Immature natural killer cell (primary cell): ENCODE measurements around the gene PKN1. TPM values are rescaled to one million over a fixed set of nuclear protein-coding genes. Genes with fewer than 3 reads are reported as not detected.
A peak's percentile ranks its signal among the peaks of the same experiment; 100 is the strongest.

Experiments used
- DNase-seq, 3 donors: peaks; one replicate each; pipeline ENCODE4 v3.0.0; 2022; ENCODE audit warnings: mixed read lengths in 1 of 3
- H3K27ac Mint-ChIP-seq, 6 donors: one replicate each; pipeline ENCODE4 v1.8.0; 2020; ENCODE audit warnings: mixed read lengths in 6 of 6, mild to moderate bottlenecking in 5 of 6, inconsistent platforms in 4 of 6, moderate library complexity in 3 of 6
- H3K27me3 Mint-ChIP-seq, 3 donors: one replicate each; pipeline ENCODE4 v1.8.0; 2020 to 2021; ENCODE audit warnings: low read depth in 3 of 3, mild to moderate bottlenecking in 3 of 3, mixed read lengths in 3 of 3, moderate library complexity in 3 of 3, inconsistent platforms in 1 of 3
- H3K36me3 Mint-ChIP-seq, 3 donors: one replicate each; pipeline ENCODE4 v1.8.0; 2020; ENCODE audit warnings: mixed read lengths in 3 of 3, inconsistent platforms in 2 of 3, mild to moderate bottlenecking in 2 of 3
- H3K4me1 Mint-ChIP-seq, 2 donors: one replicate each; pipeline ENCODE4 v1.8.0; 2020; ENCODE audit warnings: inconsistent platforms in 2 of 2, mild to moderate bottlenecking in 2 of 2, mixed read lengths in 2 of 2, moderate library complexity in 1 of 2
- H3K4me3 Mint-ChIP-seq, 5 donors: one replicate each; pipeline ENCODE4 v1.8.0; 2020; ENCODE audit warnings: mild to moderate bottlenecking in 5 of 5, mixed read lengths in 5 of 5, inconsistent platforms in 3 of 5, moderate library complexity in 3 of 5
- H3K9me3 Mint-ChIP-seq, 6 donors: one replicate each; pipeline ENCODE4 v1.8.0; 2020; ENCODE audit warnings: mild to moderate bottlenecking in 6 of 6, mixed read lengths in 6 of 6, inconsistent platforms in 4 of 6, moderate library complexity in 3 of 6
- polyA plus RNA-seq, 3 donors: library from polyadenylated mRNA; unstranded; fragments of 300-500 nt; fragmentation: Illumina TruSeq; gene quantifications; one replicate each; pipeline ENCODE4 v1.2.3, GENCODE V29; 2021

Gene PKN1
- polyA plus RNA-seq, 3 donors from 2014 or later, result 74.3 to 94.6 (median 84.7) TPM

GRCh38 chr19:14410091-14411051, 22.7 kb upstream of the PKN1 start:
- peaks cover 7 to 44% (median 14%) of the 10 kb centered on the region in 3 donors for H3K36me3 Mint-ChIP-seq
- peaks cover 50 to 58% of the 10 kb centered on the region in 2 donors for H3K4me1 Mint-ChIP-seq
- H3K27me3 Mint-ChIP-seq, result peaks cover 74 to 78% (median 76%) of the 10 kb centered on the region in 3 donors
- peak overlapping the region; percentile 90 to 97 (median 90) for H3K27ac Mint-ChIP-seq
- H3K4me3 Mint-ChIP-seq, result peak overlapping the region; percentile 48 to 79 (median 63)
- H3K9me3 Mint-ChIP-seq, result no peaks in the 10 kb centered on the region
- peak; percentile 60 to 80 (median 64) for DNase-seq

DNA sequence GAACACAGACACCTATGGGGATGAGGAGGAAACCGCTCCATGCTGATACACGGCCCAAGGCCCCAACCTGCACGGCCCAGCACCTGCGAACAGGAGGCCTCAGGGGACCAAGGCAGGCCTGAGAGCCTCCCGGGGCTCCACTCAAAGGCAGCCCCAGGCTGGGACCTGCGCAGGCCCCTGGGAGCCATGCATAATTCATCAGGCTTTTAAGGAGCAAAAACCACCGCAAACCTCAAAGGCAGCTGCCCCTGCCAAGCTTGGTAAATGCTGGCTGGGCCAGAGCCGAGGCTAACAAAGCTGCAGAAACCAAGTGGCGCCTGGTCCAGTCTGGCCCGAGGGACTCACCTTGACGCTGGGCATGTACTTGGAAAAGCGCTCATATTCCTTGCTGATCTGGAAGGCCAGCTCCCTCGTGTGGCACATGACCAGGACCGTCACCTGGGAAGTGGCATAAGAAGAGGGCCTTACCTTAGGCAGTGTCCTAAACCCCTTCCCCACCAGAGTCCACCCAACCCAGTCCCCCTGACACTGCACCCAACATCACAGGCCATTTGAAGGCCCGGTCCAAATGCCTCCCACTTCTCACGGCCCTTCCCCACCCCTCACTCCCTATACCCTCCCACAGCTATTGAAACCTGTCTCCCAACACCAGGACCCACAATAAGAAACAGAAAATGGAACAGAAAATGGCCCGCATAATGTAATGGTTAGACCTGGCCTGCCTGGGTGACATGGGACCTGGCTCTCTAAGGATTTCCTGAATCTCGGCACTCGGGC, 21.8 kb upstream of the PKN1 start:
- H3K4me1 Mint-ChIP-seq, result peaks cover 60 to 62% of the 10 kb centered on the region in 2 donors
- H3K27ac Mint-ChIP-seq, result peak overlapping the region; percentile 80 to 97 (median 86)
- H3K4me3 Mint-ChIP-seq, result peak overlapping the region in 1 of 5 donors; percentile 47
- peaks cover 72 to 77% (median 76%) of the 10 kb centered on the region in 3 donors for H3K27me3 Mint-ChIP-seq
- H3K9me3 Mint-ChIP-seq, result no peaks in the 10 kb centered on the region
- peaks cover 7 to 37% (median 14%) of the 10 kb centered on the region in 3 donors for H3K36me3 Mint-ChIP-seq
- peak in 1 of 3 donors; percentile 16 for DNase-seq

DNA sequence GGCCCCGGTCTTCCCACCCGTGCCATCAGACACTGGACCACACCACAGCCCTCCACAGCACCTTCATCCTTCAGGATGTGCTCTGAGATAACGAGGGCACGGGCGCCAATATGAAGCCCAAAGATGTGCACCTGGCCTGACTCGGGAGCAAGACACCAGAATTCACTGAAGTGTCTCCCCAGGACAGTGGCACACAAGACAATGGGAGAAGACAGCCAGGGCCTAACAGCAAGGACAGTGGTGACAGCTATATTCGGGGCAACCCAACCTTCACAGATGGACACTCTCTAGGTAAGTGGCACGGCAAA, 21.2 kb upstream of the PKN1 start:
- peaks cover 63 to 66% of the 10 kb centered on the region in 2 donors for H3K4me1 Mint-ChIP-seq
- peaks cover 4 to 32% (median 14%) of the 10 kb centered on the region in 3 donors for H3K36me3 Mint-ChIP-seq
- H3K27ac Mint-ChIP-seq, result peak overlapping the region; percentile 62 to 92 (median 81)
- peak in 1 of 3 donors; percentile 10 for DNase-seq
- no peaks in the 10 kb centered on the region for H3K9me3 Mint-ChIP-seq
- H3K4me3 Mint-ChIP-seq, result peak overlapping the region in 1 of 5 donors; percentile 18
- peaks cover 67 to 77% (median 73%) of the 10 kb centered on the region in 3 donors for H3K27me3 Mint-ChIP-seq

- H3K9me3 Mint-ChIP-seq, result no peaks in the 10 kb centered on the region
- H3K4me3 Mint-ChIP-seq, result no peak overlapping the region
- peaks cover 4 to 29% (median 14%) of the 10 kb centered on the region in 3 donors for H3K36me3 Mint-ChIP-seq
- peak; percentile 12 to 21 (median 21) for DNase-seq
- peaks cover 64 to 79% (median 76%) of the 10 kb centered on the region in 3 donors for H3K27me3 Mint-ChIP-seq
- H3K27ac Mint-ChIP-seq, result peak overlapping the region; percentile 17 to 92 (median 84)
- H3K4me1 Mint-ChIP-seq, result peaks cover 68 to 71% of the 10 kb centered on the region in 2 donors
These were observed 20.6 kb upstream of the PKN1 start for GRCh38 chr19:14412324-14412995.

DNA sequence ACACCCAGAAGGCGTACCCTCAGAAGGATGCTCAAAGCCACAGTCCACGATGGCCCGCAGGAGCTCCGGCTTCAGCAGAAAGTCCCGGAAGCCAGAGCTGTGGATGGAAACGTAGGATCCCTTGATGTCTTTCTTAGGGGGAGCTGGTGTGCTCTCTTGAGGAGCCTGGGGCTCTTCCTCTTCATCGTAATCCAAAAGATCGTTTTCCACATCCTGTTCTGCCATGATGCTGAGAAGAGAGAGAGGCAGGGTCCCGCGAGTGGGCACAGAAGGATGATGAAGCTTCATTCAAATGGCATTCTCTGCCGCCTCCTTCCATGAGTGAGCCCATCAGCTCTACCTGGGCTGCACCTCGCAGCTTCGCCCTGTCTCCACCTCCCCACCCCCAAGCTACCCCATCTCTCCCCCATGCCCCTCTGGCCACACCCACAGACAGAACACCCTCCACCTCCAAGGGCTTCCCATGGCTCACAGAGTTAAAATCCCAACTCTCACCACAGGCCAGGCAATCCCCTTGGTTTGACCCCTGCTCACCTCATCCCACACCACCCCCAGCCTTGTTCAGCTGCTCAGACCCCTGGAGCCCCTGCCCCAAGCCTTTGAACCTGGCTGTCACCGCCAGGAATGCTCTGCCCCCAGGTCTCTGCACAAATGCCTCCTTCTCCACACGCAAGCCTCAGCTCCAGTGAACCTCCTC, 20.0 kb upstream of the PKN1 start:
- DNase-seq, result peak in 2 of 3 donors; percentile 6 to 11
- peak overlapping the region in 2 of 5 donors; percentile 1 to 30 for H3K4me3 Mint-ChIP-seq
- H3K4me1 Mint-ChIP-seq, result peaks cover 72 to 78% of the 10 kb centered on the region in 2 donors
- H3K36me3 Mint-ChIP-seq, result peaks cover 4 to 25% (median 14%) of the 10 kb centered on the region in 3 donors
- peaks cover 63 to 79% (median 73%) of the 10 kb centered on the region in 3 donors for H3K27me3 Mint-ChIP-seq
- no peaks in the 10 kb centered on the region for H3K9me3 Mint-ChIP-seq
- peak overlapping the region; percentile 64 to 89 (median 84) for H3K27ac Mint-ChIP-seq

- H3K27ac Mint-ChIP-seq, result peak overlapping the region in 5 of 6 donors; percentile 75 to 89 (median 81)
- peaks cover 62 to 79% (median 73%) of the 10 kb centered on the region in 3 donors for H3K27me3 Mint-ChIP-seq
- H3K9me3 Mint-ChIP-seq, result no peaks in the 10 kb centered on the region
- peaks cover 4 to 19% (median 11%) of the 10 kb centered on the region in 3 donors for H3K36me3 Mint-ChIP-seq
- peak in 1 of 3 donors; percentile 4 for DNase-seq
- peaks cover 72 to 80% of the 10 kb centered on the region in 2 donors for H3K4me1 Mint-ChIP-seq
- H3K4me3 Mint-ChIP-seq, result peak overlapping the region in 2 of 5 donors; percentile 1 to 35
These were observed 19.4 kb upstream of the PKN1 start for GRCh38 chr19:14413693-14414181.

GRCh38 chr19:14414926-14415690, 18.0 kb upstream of the PKN1 start:
- peaks cover 73 to 78% of the 10 kb centered on the region in 2 donors for H3K4me1 Mint-ChIP-seq

GRCh38 chr19:14416817-14417231, 16.3 kb upstream of the PKN1 start:
- Mint-ChIP-seq H3K27ac (peak overlapping the region; percentile 90 to 99 (median 98)), H3K27me3 (peaks cover 41 to 54% (median 50%) of the 10 kb centered on the region in 3 donors), H3K4me1 (peaks cover 64 to 66% of the 10 kb centered on the region in 2 donors), H3K36me3 (peaks cover 0 to 7% (median 3%) of the 10 kb centered on the region in 3 donors), H3K4me3 (peak overlapping the region; percentile 53 to 96 (median 94)), H3K9me3 (no peaks in the 10 kb centered on the region)
- peak in 1 of 3 donors; percentile 5 for DNase-seq

More at GRCh38 chr19:14414926-14415690, 18.0 kb upstream of the PKN1 start:
- peak overlapping the region; percentile 83 to 99 (median 97) for H3K27ac Mint-ChIP-seq
- no peaks in the 10 kb centered on the region for H3K9me3 Mint-ChIP-seq
- DNase-seq, result peak; percentile 30 to 42 (median 36)
- H3K36me3 Mint-ChIP-seq, result peaks cover 2 to 11% (median 6%) of the 10 kb centered on the region in 3 donors
- H3K4me3 Mint-ChIP-seq, result peak overlapping the region in 4 of 5 donors; percentile 9 to 94 (median 26)
- peaks cover 57 to 70% (median 67%) of the 10 kb centered on the region in 3 donors for H3K27me3 Mint-ChIP-seq

- no peak for DNase-seq
- peaks cover 51 to 52% of the 10 kb centered on the region in 2 donors for H3K4me1 Mint-ChIP-seq
- H3K4me3 Mint-ChIP-seq, result peak overlapping the region; percentile 92 to 99 (median 95)
These were observed 14.3 kb upstream of the PKN1 start for GRCh38 chr19:14418856-14419105.

DNA sequence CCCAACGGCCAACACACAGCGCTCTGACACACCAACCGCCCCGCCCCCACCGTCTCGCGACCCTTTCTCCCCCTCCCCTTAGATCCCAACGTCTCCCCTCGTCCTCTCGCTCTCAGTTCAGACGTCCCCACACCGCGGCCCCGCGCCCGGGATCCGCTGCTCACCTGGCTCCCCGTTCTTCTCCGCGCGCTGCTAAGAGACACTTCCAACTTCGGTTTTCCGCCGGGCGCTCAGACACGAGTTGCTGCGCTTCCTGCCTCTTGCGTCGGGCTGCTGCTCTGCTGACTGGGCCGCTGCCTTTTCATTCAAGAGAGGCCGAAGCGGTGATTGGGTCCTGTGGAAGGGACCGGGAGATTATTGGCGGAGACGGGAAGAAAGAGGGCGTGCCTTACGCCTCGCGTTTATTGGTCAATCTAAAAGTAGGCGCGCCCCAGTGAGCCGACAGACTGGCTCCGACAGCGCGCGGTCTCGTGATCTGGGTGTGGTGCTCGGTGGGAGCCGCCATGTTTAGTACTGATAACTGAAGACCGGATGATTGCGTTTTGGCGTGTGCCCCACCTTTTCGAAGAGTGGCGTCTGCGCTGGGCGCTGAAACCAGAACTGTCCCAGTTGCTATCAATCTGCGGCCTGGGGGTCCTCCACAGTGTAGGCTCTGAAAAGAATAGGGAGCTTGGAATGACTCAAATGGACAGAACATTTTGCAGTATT, 13.8 kb upstream of the PKN1 start, which contains the start of gene DDX39A:
TSS of gene DDX39A (minus strand) at position 236 of the 708 bp plus-strand sequence. CDS start 6,121 bp downstream, outside the sequence.
- Mint-ChIP-seq H3K4me3 (peak within 1 kb of the TSS; percentile 92 to 99 (median 95)), H3K9me3 (no peaks in the 10 kb centered on the region), H3K27me3 (peaks cover 29 to 36% (median 33%) of the 10 kb centered on the region in 3 donors), H3K36me3 (peaks cover 0 to 4% (median 0%) of the 10 kb centered on the region in 3 donors), H3K4me1 (peaks cover 47 to 49% of the 10 kb centered on the region in 2 donors), H3K27ac (peak within 1 kb of the TSS; percentile 94 to 99 (median 98))
- peak; percentile 98 to 99 (median 98) for DNase-seq

More at GRCh38 chr19:14418856-14419105, 14.3 kb upstream of the PKN1 start:
- Mint-ChIP-seq H3K27me3 (peaks cover 32 to 36% (median 35%) of the 10 kb centered on the region in 3 donors), H3K36me3 (peaks cover 0 to 4% (median 0%) of the 10 kb centered on the region in 3 donors), H3K27ac (peak overlapping the region; percentile 94 to 99 (median 98)), H3K9me3 (no peaks in the 10 kb centered on the region)

DNA sequence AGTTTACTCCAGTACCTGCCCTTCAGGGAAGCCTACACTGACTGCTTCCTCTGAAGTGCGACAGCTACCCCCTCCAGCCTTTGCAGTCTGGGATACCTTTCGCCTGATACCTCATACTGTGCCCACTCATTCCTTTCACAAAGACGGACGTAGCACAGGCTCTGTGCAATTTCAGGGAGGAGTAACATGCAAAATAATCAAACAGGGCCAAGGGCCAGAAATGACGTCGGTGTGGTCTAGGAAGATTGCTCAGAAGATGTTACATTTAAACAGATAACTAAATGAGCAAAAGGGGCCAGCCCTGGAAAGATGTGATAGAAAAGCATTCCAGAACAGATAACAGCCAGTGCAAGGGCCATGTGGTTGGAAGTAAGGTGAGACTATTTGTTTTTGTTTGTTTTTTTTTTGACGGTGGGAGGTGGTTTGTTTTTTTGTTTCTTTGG, 7.4 kb upstream of the PKN1 start:
- Mint-ChIP-seq H3K4me3 (no peak overlapping the region), H3K4me1 (peaks cover 0 to 3% of the 10 kb centered on the region in 2 donors), H3K27ac (no peak overlapping the region), H3K9me3 (peaks cover 0 to 2% (median 0%) of the 10 kb centered on the region in 6 donors), H3K27me3 (peaks cover 0 to 8% (median 5%) of the 10 kb centered on the region in 3 donors), H3K36me3 (no peaks in the 10 kb centered on the region)
- DNase-seq, result no peak
